EL (cell line): ENCODE data around the gene TNP2.
A peak's percentile ranks its signal among the peaks of the same experiment; 100 is the strongest.
"Not testable (repeated sequence)": the region's sequence is repeated elsewhere in the genome, so short reads cannot be mapped to it uniquely, and the experiment has no call there.

Source experiments
- DNase-seq: peaks from one replicate; pipeline ENCODE4 v3.0.0-alpha.2; 2016

Gene TNP2

GRCh38 chr16:11299865-11300559 is 30.9 kb upstream of the TNP2 start:
- DNase-seq: no peak

- not testable (repeated sequence) for DNase-seq
These were observed 29.9 kb upstream of the TNP2 start for GRCh38 chr16:11298950-11299547.

GRCh38 chr16:11298143-11298900 is 29.2 kb upstream of the TNP2 start:
- DNase-seq: no peak

GRCh38 chr16:11297492-11298142 is 28.5 kb upstream of the TNP2 start:
- peak; percentile 52 for DNase-seq

GRCh38 chr16:11296706-11297491 is 27.8 kb upstream of the TNP2 start:
- no peak for DNase-seq

GRCh38 chr16:11296351-11296705 is 27.2 kb upstream of the TNP2 start:
- DNase-seq: no peak

GRCh38 chr16:11295672-11296071 is 26.5 kb upstream of the TNP2 start:
- no peak for DNase-seq

GRCh38 chr16:11292076-11292748 is 23.1 kb upstream of the TNP2 start:
- no peak for DNase-seq

GRCh38 chr16:11291091-11291703 is 22.1 kb upstream of the TNP2 start:
- DNase-seq: no peak

- DNase-seq: no peak
These were observed 21.2 kb upstream of the TNP2 start for GRCh38 chr16:11290102-11290893.

- DNase-seq: not testable (repeated sequence)
These were observed 20.6 kb upstream of the TNP2 start for GRCh38 chr16:11289696-11290095.

GRCh38 chr16:11289202-11289601 is 20.1 kb upstream of the TNP2 start:
- DNase-seq: no peak

GRCh38 chr16:11285842-11286241 is 16.7 kb upstream of the TNP2 start:
- no peak for DNase-seq

GRCh38 chr16:11283820-11284248 is 14.7 kb upstream of the TNP2 start:
- DNase-seq: peak; percentile 16

GRCh38 chr16:11280616-11281522 is 11.7 kb upstream of the TNP2 start, which contains the start of gene PRM1:
Gene PRM1 (minus strand): TSS chr16:11281330. CDS start chr16:11281238, 92 bp downstream.
- no peak for DNase-seq

- DNase-seq: no peak
These were observed 9.8 kb upstream of the TNP2 start for GRCh38 chr16:11278681-11279628.

- DNase-seq: no peak
These were observed 8.6 kb upstream of the TNP2 start for GRCh38 chr16:11277607-11278337.
